OCI-M2 (cell line): ENCODE data around the gene KCTD12.

Experiments
- DNase-seq: peaks from one replicate; lab custom pipeline; 2025; ENCODE audit not compliant: unreplicated experiment; lab: John Stamatoyannopoulos, UW

The KCTD12 gene

GRCh38 chr13:76888421-76888820, 2.2 kb upstream of the KCTD12 start:
- DNase-seq: no peak

DNA sequence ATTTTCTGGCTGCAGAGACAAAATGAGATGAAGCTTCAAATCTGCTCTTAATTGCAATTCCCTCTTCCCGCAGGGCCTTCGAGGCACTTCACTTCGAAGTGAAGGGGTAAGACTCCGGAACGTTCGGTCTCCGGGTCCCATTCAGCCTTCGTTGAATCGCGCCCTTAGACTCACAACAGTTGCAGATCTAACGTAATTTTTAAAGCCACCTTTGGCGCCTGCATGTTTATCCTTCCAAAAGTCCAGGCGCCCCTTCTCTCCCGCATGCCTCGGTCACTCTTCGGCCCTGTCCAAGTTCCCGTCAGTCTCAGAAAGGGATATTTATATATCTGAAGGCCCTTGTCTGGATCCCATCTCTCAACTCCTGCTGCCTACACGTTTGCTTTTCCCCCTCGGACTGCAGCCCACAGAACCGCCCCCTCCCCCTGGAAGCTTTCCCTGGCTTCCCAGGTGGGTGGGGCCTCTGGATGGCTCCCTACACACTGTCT, 915 bp upstream of the KCTD12 start:
- no peak for DNase-seq

- no peak for DNase-seq
Observed at GRCh38 chr13:76886005-76886291, 257 bp downstream of the KCTD12 start.

GRCh38 chr13:76885203-76886004, 801 bp downstream of the KCTD12 start:
- peak; percentile 35 for DNase-seq

- no peak for DNase-seq
Observed at GRCh38 chr13:76884907-76885202, 1.4 kb downstream of the KCTD12 start.

DNA sequence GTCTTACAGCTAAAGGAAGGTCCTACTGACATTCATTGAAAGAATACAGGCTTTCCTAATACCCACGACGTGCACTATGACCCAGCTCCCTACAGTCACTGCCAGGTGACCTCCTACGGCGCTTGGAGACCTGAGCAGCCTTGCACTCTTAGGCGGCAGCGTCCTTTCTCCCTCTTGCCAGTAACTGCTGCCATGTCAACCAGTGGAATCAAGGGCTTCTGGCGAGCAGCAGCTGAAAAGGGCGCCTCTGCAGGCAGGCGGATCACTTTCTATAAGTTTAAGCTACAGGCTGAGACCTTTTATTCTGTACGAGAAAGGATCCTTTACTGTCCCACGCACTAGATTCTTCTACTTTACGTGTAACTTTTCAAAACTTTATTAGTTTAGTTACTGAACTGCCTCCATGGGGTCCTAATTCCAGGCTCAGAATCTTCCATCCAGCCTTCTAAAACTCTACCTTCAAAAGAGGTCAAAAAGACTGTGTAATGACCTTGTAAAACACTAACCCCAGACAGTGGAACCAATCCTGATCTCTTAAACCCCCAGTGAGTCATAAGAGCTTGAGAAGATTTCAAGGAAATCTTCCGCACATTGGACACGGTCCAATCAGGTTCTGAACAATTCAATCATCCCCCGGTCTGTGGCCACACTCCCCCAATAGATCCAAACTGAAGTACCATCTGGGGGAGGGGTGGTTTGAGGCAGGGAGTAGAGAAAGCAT, 1.9 kb downstream of the KCTD12 start:
- DNase-seq: peak; percentile 2

- DNase-seq: no peak
Observed at GRCh38 chr13:76883236-76883635, 3.0 kb downstream of the KCTD12 start.

- DNase-seq: no peak
Observed at GRCh38 chr13:76882431-76882830, 3.8 kb downstream of the KCTD12 start.

GRCh38 chr13:76879883-76880270, 6.3 kb downstream of the KCTD12 start:
- DNase-seq: no peak

- no peak for DNase-seq
Observed at GRCh38 chr13:76879203-76879882, 6.9 kb downstream of the KCTD12 start.

DNA sequence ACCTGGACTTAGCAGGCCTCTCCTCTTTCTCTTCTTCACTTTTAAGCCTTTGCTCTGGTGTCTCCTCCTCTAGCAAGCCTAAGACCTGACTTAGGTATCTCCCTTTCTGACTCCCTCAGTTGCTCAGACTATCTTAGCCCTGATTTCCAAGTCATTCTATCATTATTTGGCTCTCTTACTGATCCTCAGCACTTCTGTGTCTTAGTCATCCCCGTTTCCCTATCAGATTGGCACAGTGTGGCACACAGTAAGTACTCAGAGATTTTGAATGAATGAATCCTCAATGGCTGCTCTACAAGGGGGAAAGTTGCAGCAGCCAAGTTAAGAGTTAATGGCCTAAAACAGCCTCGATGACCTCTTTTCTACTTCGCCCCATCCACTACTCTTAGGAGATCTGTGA, 8.2 kb downstream of the KCTD12 start:
- no peak for DNase-seq

DNA sequence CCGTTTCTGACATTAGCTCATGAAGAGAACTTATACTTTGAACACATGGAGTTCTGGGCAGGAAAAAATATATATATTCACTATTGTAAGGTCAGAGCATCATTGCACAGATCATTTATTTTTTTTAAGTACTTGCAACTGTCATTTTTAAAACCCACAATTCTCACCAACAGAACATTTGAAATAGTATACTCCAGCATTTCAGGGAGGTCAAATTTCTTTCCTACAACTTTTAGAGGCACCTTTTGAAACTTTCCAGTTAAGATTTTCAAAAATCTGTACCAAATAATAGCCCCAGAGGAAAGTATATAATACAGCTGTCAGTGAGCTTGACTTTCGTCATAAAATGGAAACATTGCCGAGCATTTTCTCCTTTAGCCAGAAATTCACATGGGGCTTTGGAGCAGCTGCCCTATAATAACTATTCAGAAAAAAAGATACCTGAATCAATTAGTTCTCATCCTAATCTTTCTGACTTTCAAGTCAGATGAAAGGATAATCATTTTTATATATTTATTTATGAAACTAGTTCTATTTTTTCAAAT, 10.9 kb downstream of the KCTD12 start:
- no peak for DNase-seq

- DNase-seq: no peak
Observed at GRCh38 chr13:76874479-76874878, 11.7 kb downstream of the KCTD12 start.

GRCh38 chr13:76873445-76873844, 12.8 kb downstream of the KCTD12 start:
- no peak for DNase-seq

DNA sequence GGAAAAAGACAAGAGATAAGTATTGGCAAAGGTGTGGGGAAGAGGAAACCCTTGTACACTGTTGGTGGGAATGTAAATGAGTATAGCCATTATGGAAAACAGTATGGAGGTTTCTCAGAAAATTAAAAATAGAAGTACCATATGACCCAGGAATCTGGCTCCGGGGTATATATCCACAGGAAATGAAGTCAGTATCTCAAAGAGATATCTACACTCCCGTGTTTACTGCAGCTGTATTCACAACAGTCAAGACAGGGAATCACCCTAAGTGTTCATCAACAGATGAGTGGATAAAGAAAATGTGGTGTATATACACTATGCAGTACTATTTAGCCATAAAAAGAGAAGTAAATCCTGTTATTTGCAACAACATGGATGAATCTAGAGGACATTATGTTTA, 13.5 kb downstream of the KCTD12 start:
- no peak for DNase-seq

- DNase-seq: no peak
Observed at GRCh38 chr13:76871432-76871831, 14.8 kb downstream of the KCTD12 start.

DNA sequence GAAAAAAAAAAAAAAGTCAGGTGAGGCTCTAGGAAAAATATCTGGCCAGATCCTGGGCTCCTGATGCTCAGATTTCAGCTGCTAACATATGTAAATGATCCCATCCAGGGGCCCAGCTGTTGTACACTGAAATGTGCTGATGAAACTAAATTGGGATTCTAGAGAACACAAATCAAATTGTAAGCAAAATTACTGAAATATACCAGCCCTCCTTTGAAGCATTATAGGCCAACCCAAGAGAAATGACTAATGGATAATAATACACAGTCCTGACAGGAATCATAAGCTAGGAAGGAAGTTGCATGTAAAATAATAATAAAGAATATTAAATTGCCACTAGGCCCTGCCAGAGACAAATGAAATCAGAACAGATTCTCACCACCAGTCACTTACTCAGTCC, 17.8 kb downstream of the KCTD12 start:
- DNase-seq: no peak

DNA sequence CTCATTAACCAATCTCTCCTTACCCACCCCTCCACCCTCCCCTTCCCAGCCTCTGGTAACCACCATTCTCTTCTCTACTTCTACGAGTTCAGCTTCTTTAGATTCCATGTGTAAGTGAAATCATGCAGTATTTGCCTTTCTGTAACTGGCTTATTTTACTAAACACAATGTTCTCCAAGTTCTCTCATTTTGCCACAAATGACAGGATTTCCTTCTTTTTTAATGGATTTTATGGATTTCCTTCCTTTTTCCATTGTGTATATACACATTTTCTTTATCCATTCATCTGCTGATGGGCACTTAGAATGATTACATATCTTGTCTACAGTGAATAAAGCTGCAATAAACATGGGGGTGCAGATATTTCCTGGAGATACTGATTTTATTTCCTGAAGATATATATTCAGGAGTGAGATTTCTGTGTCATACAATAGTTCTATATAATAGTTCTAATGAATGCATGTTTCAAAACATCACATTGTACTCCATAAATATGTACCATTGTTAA, 20.2 kb downstream of the KCTD12 start:
- DNase-seq: no peak

DNA sequence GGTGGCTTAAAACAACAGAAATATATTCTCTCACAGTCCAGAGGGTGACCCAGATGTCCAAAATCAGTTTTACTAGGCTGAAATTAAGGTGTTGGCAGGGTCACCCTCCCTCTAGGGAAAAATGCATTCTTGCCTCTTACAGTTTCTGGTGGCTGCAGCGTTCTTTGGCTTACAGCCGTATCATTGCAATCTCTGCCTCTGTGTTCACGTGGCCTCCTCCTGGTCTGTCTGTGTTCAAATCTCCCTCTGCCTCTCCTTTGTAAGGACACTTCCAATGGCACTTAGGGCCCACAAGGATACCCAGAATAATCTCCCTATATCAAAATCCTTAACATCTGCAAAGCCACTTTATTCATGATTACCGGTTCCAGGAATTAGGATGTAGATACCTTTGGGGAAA, 21.1 kb downstream of the KCTD12 start:
- no peak for DNase-seq

GRCh38 chr13:76864259-76864658, 21.9 kb downstream of the KCTD12 start:
- no peak for DNase-seq

DNA sequence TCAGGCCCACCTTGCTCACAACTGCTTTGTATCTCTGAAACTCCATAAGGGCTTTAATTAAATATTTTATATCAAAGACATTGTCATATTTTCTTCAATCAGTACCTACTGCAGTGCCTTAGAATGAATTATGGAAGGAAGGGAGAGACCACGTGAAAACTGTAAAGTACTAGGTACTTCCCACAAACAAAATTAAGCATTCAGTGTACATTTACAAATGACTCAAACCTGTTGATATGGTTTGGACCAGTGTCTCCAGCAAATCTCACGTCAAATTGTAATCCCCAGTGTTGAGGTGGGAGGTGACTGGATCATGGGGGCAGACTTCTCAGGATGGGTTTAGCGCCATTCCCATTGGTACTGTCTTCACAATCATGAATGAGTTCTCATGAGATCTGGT, 23.2 kb downstream of the KCTD12 start:
- no peak for DNase-seq

- DNase-seq: no peak
Observed at GRCh38 chr13:76861859-76862258, 24.3 kb downstream of the KCTD12 start.
